Psoas muscle (tissue), 8 donors: ENCODE results near the gene SSNA1. TPM values are rescaled to one million over a fixed set of nuclear protein-coding genes. Genes with fewer than 3 reads are reported as not detected.

Experiments used
- ATAC-seq, 4 donors: fragments of 200-7000 bp; cut with Tn5 transposase; one replicate each; pipeline ENCODE4 v1.9.1; 2020; ENCODE audit warnings: moderate library complexity in 3 of 4, mild to moderate bottlenecking in 2 of 4
- DNase-seq, 2 donors: peaks; one replicate each; pipeline ENCODE4 v3.0.0-alpha.2; 2020
- H3K27ac ChIP-seq: fragments of 200-600 bp; one replicate; pipeline ENCODE4 v1.8.0; 2022
- H3K27me3 ChIP-seq, 3 donors: fragments of 200-600 bp in 1 of 3; one replicate each; pipeline versions ENCODE4 v1.6.1 to v1.8.0; 2013 to 2022; ENCODE audit warnings: low read length in 2 of 3, mild to moderate bottlenecking in 2 of 3, moderate library complexity in 1 of 3; ENCODE audit not compliant: insufficient read depth in 3 of 3
- H3K36me3 ChIP-seq, 2 donors: fragments of 200-600 bp in 1 of 2; one replicate each; pipeline versions ENCODE4 v1.6.1 to v1.8.0; 2013 to 2022; ENCODE audit warnings: low read depth in 1 of 2, mild to moderate bottlenecking in 1 of 2, moderate library complexity in 1 of 2; ENCODE audit not compliant: insufficient read depth in 1 of 2
- H3K4me1 ChIP-seq: fragments of 200-600 bp; one replicate; pipeline ENCODE4 v1.8.0; 2022
- H3K4me3 ChIP-seq: fragments of 200-600 bp; one replicate; pipeline ENCODE4 v1.8.0; 2022; ENCODE audit warnings: mild to moderate bottlenecking
- H3K9me3 ChIP-seq: fragments of 200-600 bp; one replicate; pipeline ENCODE4 v1.8.0; 2022
- CTCF ChIP-seq: fragments of 200-600 bp; IDR thresholded peaks from one replicate; pipeline ENCODE4 v1.8.0; 2022; ENCODE audit warnings: antibody characterized with exemption
- WGBS, 3 donors: extraction: QIAGEN DNeasy Blood & Tissue Kit; methylation state at CpG; one replicate each; pipeline versions ENCODE4 v1.1.6 to v1.1.7; 2013; 5-methylcytosine and 5-hydroxymethylcytosine counted together
- intact Hi-C, 2 donors: fragments of 100-400 bp; cut with DNase I; formaldehyde crosslinking; loops; one replicate each; pipeline versions ENCODE4 v1.11.0 to v1.14.2; 2022
- polyA plus RNA-seq, 3 donors: library from polyadenylated mRNA; stranded (reverse); fragments of 200-250 nt; gene quantifications; one replicate each; pipeline ENCODE4 v1.2.3, GENCODE V29; 2013
- total RNA-seq, 4 donors: library from RNA; stranded (reverse); fragmentation: NEBNext Ultra II Directional in 2 of 4; extraction: Animal tissue kit (Norgen Biotek cat#: 25700) in 2 of 4; gene quantifications; one replicate each; pipeline versions ENCODE4 v1.2.1 to v1.2.4, GENCODE V29; 2021 to 2023
- donor health status: healthy with polysubstance abuse.
- donor health status: DM: no; HTN: no; CAD: no; lungs with moderate emphysema.
- donor health status: Bipolar disorder and iron deficiency.
- donor health status: healthy.
- donor health status: DM: yes; HTN: yes; CAD: no.
- donor health status: DM: no; HTN: no; CAD: no.
- donor health status: DM: no; HTN: no; CAD: no.
- donor health status: DM: yes; HTN: yes; CAD: no.

The SSNA1 gene
- total and polyA plus RNA-seq, 7 donors, result 51.5 to 176 (median 65.4) TPM

- H3K27ac ChIP-seq, result no peak overlapping the region
- DNase-seq, result no peak
- WGBS, 3 donors, result 73 to 83% (median 74%) methylated on average over 23 to 40 of the region's 40 CpGs
- TF ChIP-seq CTCF, result no peak
- H3K4me1 ChIP-seq, result peaks cover 23% of the 10 kb centered on the region
- H3K4me3 ChIP-seq, result no peak overlapping the region
- H3K27me3 ChIP-seq, result peaks cover 0 to 20% (median 15%) of the 10 kb centered on the region in 3 donors
- H3K9me3 ChIP-seq, result no peaks in the 10 kb centered on the region
- ATAC-seq, result no peak
- no peaks in the 10 kb centered on the region for H3K36me3 ChIP-seq
- intact Hi-C loops, result no loop called here
Measured at GRCh38 chr9:137233143-137233980, 44.9 kb downstream of the SSNA1 start.

- Histone ChIP-seq H3K36me3 (no peaks in the 10 kb centered on the region), H3K4me3 (no peak overlapping the region), H3K4me1 (peaks cover 30% of the 10 kb centered on the region), H3K27ac (no peak overlapping the region), H3K27me3 (peaks cover 0 to 15% (median 13%) of the 10 kb centered on the region in 3 donors), H3K9me3 (no peaks in the 10 kb centered on the region)
- 51 to 74% (median 64%) methylated on average over 27 to 40 of the region's 40 CpGs for WGBS, 3 donors
- DNase-seq (no peak), ATAC-seq (no peak)
- intact Hi-C loops, result no loop called here
- TF ChIP-seq CTCF, result no peak
Measured at GRCh38 chr9:137234055-137234697, 45.7 kb downstream of the SSNA1 start.

- Histone ChIP-seq H3K9me3 (no peaks in the 10 kb centered on the region), H3K36me3 (no peaks in the 10 kb centered on the region), H3K4me1 (peaks cover 37% of the 10 kb centered on the region), H3K4me3 (no peak overlapping the region), H3K27ac (no peak overlapping the region), H3K27me3 (peaks cover 0 to 15% (median 6%) of the 10 kb centered on the region in 3 donors)
- ATAC-seq, result no peak
- intact Hi-C loops, result no loop called here
- no peak for TF ChIP-seq CTCF
- 67 to 84% (median 74%) methylated on average over 16 to 18 of the region's 18 CpGs for WGBS, 3 donors
- no peak for DNase-seq
Measured at GRCh38 chr9:137234758-137235423, 46.4 kb downstream of the SSNA1 start.

- H3K36me3 ChIP-seq, result no peaks in the 10 kb centered on the region
- no peak for ATAC-seq
- H3K27me3 ChIP-seq, result peaks cover 0 to 15% (median 0%) of the 10 kb centered on the region in 3 donors
- H3K27ac ChIP-seq, result no peak overlapping the region
- no peak for DNase-seq
- 63 to 71% (median 66%) methylated on average over 26 to 35 of the region's 35 CpGs for WGBS, 3 donors
- peaks cover 37% of the 10 kb centered on the region for H3K4me1 ChIP-seq
- intact Hi-C loops, result no loop called here
- peak overlapping the region; percentile 59 for H3K4me3 ChIP-seq
- no peak for TF ChIP-seq CTCF
- no peaks in the 10 kb centered on the region for H3K9me3 ChIP-seq
Measured at GRCh38 chr9:137235424-137236237, 47.2 kb downstream of the SSNA1 start.
